Activated T-helper 1 cell treated with anti-CD3 and anti-CD28 coated beads, Interleukin-2, amount 50 U/mL, for 16 hours (primary cell): ENCODE results near the gene PRDX5.

ENCODE experiments used
- DNase-seq, 2 donors: peaks; one replicate each; pipeline ENCODE4 v3.0.0-alpha.2; 2020; ENCODE audit warnings: low read depth in 1 of 2, low spot score in 1 of 2

PRDX5 gene

DNA sequence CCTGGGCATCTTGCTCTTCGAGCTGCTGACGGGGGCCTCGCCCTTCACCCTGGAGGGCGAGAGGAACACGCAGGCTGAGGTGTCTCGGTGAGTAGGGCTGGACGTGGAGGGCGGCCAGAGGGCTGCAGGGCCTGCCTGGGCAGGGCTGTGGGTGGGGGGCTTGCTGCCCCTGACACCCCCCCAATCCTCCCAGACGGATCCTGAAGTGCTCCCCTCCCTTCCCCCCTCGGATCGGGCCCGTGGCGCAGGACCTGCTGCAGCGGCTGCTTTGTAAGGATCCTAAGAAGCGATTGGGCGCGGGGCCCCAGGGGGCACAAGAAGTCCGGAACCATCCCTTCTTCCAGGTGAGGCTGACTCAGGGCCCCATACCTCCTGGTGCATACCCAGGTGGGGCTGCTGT, 43.7 kb downstream of the PRDX5 start:
- DNase-seq = no peak

DNA sequence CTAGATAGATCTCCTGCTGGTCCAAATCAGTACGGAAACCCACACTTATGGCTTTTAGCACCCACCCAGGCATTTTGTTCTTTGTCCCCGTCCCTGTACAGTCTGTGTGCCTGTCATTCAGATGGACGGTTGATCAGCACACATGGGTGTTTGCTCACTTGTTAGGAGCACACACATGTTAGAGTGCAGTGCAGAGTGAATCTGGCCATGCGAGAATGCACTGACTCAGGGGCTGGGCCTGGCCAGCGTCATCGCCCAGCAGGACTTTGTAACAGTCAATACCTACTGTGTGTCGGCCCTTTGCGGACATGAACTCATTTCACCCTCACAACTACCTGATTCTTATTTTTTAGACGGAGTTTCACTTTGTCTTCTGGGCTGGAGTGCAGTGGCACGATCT, 44.4 kb downstream of the PRDX5 start:
- no peak for DNase-seq

- DNase-seq = no peak
Observed at GRCh38 chr11:64364435-64364834, 46.5 kb downstream of the PRDX5 start.

- no peak for DNase-seq
Observed at GRCh38 chr11:64364911-64365310, 47.0 kb downstream of the PRDX5 start.

DNA sequence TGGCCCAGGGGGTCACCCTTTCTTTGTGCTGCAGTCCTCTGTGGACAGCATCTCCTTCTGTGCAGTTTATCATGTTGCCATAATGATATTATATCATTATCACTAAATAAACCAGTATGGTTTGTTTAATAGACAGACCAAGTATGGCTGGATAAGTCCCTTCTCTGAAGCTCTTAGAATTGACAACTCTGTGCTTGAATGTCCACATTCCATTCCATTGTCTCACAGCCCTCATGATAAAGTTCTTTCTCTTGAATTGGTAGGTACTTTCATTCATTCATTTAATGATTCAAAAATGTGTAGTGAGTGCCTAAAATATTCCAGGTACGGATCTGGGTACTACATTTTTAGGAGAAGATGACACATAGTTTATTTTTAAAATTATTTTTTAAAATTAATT, 48.8 kb downstream of the PRDX5 start:
- no peak for DNase-seq

GRCh38 chr11:64367931-64368672, 50.2 kb downstream of the PRDX5 start:
- DNase-seq = no peak

DNA sequence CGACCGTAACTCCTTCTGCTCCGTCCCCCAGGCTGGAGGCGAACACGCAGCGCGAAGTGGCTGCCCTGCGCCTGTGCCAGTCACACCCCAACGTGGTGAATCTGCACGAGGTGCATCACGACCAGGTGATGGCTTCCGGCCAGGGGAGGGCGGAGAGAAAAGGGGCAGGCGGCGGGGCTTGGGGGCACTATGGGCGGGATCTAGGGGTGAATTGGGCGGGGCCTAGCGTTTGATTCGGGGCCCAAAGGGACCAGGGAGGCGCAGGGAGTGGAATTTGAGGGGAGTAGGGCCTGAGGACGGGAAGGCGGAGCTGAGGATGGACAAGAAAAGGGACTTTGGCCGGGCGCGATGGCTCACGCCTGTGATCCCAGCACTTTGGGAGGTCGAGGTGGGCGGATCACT, 50.8 kb downstream of the PRDX5 start:
- DNase-seq = no peak

GRCh38 chr11:64369440-64370421, 51.8 kb downstream of the PRDX5 start:
- DNase-seq = no peak

DNA sequence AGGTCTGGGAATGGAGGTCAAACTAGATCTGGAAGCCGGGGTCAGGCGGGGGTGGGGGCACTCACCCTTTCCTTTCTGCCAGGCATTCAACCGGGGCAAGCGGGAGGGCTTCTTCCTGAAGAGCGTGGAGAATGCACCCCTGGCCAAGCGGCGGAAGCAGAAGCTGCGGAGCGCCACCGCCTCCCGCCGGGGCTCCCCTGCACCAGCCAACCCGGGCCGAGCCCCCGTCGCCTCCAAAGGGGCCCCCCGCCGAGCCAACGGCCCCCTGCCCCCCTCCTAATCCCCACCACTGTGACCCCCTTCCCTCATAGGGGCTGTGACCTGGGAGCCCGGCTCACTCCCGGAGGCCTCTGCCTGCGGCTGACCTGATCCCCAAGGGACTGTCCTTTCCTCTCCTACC, 53.3 kb downstream of the PRDX5 start:
- no peak for DNase-seq
